Stimulated activated CD4-positive, alpha-beta T cell treated with anti-CD3 and anti-CD28 coated beads, Interleukin-4, amount 100 ng/mL, for 4 hours (primary cell): ENCODE data around the gene BTG2.

ENCODE experiments used
- DNase-seq, 2 experiments: peaks; one replicate each; pipeline ENCODE4 v3.0.0-alpha.2; 2020

The BTG2 gene

GRCh38 chr1:203276916-203277545, 28.3 kb upstream of the BTG2 start:
- DNase-seq = no peak

GRCh38 chr1:203278082-203278884, 27.0 kb upstream of the BTG2 start:
- DNase-seq = no peak

GRCh38 chr1:203278885-203279406, 26.4 kb upstream of the BTG2 start:
- DNase-seq = no peak

GRCh38 chr1:203280061-203280460, 25.3 kb upstream of the BTG2 start:
- DNase-seq = no peak

- no peak for DNase-seq
These were observed 24.3 kb upstream of the BTG2 start for GRCh38 chr1:203281033-203281432.

- DNase-seq = no peak
These were observed 23.3 kb upstream of the BTG2 start for GRCh38 chr1:203281851-203282661.

GRCh38 chr1:203282720-203283542, 22.4 kb upstream of the BTG2 start:
- no peak for DNase-seq

- DNase-seq = no peak
These were observed 21.7 kb upstream of the BTG2 start for GRCh38 chr1:203283597-203283996.

GRCh38 chr1:203284411-203285123, 20.8 kb upstream of the BTG2 start:
- no peak for DNase-seq

- no peak for DNase-seq
These were observed 18.9 kb upstream of the BTG2 start for GRCh38 chr1:203286161-203286984.

- DNase-seq = peak; percentile 52 to 85
These were observed 18.0 kb upstream of the BTG2 start for GRCh38 chr1:203287109-203287893.

- no peak for DNase-seq
These were observed 17.4 kb upstream of the BTG2 start for GRCh38 chr1:203287898-203288297.

GRCh38 chr1:203288400-203288799, 16.9 kb upstream of the BTG2 start:
- no peak for DNase-seq

GRCh38 chr1:203289281-203289981, 15.9 kb upstream of the BTG2 start:
- peak; percentile 75 to 95 for DNase-seq

- no peak for DNase-seq
These were observed 15.4 kb upstream of the BTG2 start for GRCh38 chr1:203289982-203290260.

- DNase-seq = peak; percentile 96 to 97
These were observed 14.8 kb upstream of the BTG2 start for GRCh38 chr1:203290261-203291089.

GRCh38 chr1:203291201-203292096, 13.9 kb upstream of the BTG2 start:
- no peak for DNase-seq

GRCh38 chr1:203295796-203296195, 9.5 kb upstream of the BTG2 start:
- DNase-seq = no peak
